RCC 7860 (cell line): ENCODE data around the gene CMC1.
"Not testable (repeated sequence)": the region's sequence is repeated elsewhere in the genome, so short reads cannot be mapped to it uniquely, and the experiment has no call there.

Source experiments
- DNase-seq: peaks from one replicate; pipeline ENCODE4 v3.0.0-alpha.2; 2015; ENCODE audit warnings: low spot score
- FAIRE-seq: peaks from 2 replicates; lab custom pipeline; 2012; peaks lifted over from hg19 to GRCh38; lab: Jason Lieb, UNC

Gene CMC1

DNA sequence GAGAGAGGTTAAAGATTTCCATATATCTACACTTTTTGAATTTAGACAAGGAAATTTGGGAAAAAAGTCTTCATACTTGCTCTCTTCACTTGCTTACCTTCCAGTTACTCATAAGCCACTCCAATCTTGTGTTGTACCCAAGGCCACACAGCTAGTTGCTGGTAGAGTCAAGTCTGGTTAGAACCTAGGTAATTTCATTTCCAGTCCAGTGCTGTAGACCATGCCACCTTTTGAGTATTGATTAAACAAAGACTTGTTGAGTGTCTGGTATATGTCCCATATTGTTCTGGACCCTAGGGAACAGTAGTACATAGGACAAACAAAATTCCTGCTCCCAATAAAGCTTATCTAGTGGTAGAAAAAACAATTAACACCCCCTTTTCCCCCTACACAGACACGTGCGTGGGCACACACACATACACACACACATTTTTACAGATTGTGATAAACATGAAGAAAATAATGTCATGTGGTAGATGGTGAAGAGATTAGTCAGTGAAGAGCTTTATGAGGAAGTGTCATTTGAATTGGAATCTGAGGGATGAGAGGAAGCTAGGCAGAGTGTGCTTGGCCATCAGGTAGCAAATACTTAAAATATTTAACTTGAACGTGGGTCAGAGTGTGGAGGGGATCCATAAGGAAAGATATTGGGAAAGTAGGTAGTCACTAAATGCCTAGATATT, 2.1 kb downstream of the CMC1 start:
- no peak for DNase-seq
- no peak for FAIRE-seq

DNA sequence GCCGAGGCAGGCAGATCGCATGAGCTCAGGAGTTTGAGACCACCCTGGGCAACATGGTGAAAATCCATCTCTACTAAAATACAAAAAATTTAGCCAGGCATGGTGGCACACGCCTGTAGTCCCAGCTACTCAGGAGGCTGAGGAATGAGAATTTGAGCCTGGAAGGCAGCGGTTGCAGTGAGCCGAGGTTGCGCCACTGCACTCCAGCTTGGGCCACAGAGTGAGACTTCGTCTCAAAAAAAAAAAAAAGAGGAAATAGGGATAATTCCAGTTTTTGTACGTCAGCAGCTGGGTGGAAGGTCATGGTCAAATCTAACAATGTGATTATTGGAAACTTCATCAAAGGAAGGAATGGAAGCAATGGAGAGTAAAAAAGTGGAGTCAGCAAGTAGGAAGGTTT, 3.1 kb downstream of the CMC1 start:
- DNase-seq, result no peak
- no peak for FAIRE-seq

DNA sequence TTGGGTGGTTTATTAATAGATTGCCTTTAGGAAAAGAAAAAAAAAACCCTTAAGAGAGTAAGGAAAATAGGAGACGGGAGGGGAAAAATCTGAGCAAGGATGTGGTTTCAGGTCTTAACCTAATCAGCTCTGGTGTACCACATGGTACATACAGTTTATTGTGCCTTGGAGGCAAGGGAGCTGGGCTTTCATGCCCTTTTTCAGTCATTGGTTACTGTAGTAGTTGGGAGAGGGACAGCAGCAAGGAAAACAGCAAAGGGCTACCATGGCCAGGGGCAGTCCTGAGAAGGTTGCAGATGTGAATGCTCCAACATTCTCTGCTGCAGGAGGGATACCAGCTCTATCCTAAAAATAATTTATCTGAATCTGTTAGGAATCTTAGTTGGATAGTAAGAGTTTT, 5.9 kb downstream of the CMC1 start:
- DNase-seq, result no peak
- FAIRE-seq, result no peak

DNA sequence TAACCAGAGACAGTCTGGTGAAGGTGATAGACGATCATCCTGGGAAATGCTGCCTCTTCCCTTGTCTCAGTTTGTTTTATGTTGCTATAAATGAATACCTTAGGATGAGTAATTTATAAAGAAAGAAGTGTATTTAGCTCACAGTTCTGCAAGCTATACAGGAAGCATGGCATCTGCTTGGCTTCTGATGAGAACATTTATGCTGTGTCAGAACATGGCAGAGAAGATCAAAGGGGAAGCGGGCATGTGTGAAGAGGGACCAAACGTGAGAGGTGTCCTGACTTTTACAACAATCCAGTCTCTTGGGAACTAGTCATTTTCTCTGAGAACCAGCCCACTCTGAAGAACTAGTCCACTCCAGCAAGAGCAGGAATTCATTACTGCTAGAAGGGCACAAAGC, 9.6 kb downstream of the CMC1 start:
- no peak for DNase-seq
- no peak for FAIRE-seq

DNA sequence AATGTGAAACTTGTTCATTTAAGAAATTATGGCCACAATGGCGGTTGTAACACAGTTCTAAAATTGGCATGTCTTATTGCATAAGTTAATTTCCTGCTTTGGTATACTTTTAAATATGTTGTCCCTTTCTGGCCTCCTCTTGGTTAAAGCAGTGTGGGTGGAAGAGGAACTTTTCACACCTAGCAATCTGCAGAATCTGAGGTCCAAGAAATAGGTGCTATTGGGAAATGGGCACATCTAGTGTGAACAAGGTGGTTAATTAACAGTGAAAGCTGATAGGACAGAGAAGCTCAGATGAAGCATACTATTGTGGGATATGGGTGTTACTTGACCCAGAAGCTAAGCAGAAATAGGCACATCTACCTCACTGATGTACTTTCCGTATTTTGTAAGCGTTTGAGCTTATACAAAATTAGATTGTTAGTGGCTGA, 10.6 kb downstream of the CMC1 start:
- DNase-seq, result no peak
- FAIRE-seq, result no peak

DNA sequence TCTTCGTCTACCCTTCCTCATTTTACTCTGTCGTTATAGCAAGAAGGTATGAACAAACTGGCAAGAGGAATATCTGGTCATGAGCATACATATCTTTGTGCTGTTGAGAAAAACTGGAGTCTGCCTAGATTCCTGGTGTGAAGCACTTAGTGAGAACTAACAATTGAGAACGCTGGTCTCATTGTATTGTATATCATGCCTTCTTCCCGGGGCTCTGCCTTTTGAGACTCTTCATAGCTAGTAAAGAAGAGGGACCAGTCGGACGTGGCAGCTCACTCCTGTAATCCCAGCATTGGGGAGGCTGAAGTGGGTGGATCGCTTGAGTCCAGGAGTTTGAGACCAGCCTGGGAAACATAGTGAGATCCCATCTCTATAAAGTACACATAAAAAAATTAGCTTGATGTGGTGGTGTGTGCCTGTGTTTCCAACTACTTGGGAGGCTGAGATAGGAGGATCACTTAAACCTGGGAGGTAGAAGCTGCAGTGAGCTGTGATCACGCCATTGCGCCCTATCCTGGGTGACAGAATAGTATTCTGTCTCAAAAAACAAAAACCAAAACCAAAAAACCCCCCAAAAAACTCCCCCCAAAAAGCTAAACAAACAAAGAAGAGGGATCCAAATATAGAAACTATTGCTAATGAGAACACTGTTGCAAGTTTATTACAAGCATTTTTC, 11.8 kb downstream of the CMC1 start:
- DNase-seq, result no peak
- no peak for FAIRE-seq

DNA sequence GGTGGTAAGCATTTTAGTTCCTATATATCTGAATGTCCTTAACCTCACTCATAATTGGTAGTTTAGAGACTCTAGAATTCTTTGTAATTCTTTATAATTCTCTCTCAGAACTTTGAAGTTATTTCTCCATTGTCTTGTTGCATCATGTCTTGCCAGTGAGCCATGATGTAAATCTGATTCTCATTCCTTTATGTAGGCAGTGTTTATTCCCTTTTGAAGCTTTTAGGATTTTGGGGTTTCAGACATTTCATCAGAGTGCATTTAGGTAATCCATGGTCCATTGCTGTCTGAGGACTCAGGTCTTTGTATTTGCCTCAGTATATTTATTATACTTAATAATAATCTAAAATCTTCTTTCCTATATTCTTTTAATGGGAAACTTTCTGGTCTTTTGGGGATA, 20.6 kb downstream of the CMC1 start:
- FAIRE-seq (no peak), DNase-seq (no peak)

DNA sequence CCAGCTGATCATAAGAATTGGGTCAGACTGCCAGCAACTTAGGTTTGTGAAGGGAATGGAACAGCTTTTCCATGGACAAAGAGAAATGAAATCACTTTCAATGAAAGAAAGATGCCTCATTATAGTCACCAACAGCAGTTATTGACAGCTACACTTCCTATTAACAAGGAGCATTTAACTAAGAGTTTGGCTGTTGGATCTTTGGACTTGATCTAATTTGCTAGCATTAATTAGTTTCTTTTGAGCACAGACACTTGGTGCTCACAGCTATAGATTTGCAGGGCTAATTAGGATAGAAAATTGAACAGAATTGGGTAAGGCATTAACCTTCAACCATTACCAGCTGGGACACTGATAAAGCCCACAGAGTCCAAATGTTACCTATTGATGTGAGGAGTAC, 24.2 kb downstream of the CMC1 start:
- DNase-seq, result no peak
- no peak for FAIRE-seq

DNA sequence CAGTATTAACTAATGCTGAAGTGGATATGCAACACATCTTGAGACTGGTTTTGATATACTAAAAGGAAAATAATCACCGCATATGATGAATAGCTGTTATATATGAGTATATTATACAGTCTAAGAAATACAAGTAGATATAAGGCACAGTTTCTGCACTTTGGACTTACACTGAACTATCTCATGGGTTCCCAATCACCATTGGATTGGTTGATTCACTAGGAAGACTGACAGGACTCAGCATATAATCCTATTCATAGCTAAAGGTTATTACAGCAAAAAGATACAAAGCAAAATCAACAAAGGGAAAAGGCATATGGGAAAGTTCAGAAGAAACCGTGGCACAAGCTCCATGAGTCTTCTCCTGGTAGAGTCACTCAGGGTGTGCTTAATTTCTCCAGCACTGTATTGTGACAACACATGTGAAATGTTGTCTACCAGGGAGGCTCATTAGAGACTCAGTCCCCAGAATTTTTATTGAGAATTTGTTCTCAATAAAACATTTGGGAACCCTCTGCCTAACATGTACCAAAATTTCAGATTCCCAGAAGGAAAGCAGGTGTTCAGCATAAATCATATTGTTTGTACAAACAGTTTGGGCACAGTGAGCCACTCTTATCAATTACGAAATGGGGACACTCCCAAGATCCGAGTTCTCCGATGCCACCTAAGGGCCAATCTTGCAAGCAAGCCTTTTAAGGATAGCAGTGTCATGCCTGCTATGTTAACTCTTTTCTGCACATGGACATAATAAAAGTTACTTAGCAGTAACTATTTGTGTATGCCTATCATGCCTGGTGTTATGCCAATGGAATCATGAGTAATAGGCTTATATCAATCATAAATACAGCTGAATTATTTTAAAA, 26.8 kb downstream of the CMC1 start:
- DNase-seq, result no peak
- FAIRE-seq, result no peak

DNA sequence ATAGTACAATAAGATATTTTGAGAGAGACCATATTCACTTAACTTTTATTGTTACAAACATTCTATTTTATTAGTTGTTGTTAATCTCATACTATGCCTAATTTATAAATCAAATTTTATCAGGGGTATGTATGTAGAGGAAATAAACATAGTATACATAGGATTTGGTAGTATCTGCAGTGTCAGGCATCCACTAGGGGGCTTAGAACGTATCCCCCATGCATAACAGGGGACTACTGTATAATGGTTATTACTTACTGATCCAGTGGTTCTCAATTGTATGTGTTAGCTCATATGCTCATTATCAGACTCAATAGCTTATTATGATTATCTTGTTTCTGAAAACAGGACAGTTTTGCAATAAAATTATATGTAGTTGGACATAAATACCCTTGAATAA, 27.6 kb downstream of the CMC1 start:
- no peak for FAIRE-seq
- no peak for DNase-seq

DNA sequence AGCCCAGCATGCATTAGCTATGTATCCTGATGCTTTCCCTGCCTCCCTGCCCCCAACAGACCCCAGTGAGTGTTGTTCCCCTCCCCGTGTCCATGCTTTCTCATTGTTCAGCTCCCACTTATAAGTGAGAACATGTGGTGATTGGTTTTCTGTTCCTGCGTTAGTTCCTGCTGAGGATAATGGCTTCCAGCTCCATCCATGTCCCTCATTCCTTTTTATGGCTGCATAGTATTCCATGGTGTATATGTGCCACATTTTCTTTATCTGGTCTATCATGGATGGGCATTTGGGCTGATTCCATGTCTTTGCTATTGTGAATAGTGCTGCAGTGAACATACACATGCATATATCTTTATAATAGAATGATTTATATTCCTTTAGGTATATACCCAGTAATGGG, 28.5 kb downstream of the CMC1 start:
- not testable (repeated sequence) for DNase-seq, FAIRE-seq

DNA sequence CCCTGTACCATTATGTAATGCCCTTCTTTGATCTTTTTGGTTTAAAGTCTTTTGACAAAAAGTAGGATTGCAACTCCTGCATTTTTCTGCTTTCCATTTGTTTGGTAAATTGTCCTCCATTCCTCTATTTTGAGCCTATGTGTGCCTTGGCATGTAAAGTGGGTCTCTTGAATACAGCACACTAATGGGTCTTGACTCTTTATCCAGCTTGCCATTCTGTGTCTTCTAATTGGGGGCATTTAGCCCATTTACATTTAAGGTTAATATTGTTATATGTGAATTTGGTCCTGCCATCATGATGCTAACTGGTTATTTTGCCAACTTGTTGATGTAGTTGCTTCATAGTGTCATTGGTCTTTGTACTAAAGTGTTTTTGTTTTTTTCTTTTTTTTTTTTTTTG, 32.4 kb downstream of the CMC1 start:
- FAIRE-seq (no peak), DNase-seq (no peak)

DNA sequence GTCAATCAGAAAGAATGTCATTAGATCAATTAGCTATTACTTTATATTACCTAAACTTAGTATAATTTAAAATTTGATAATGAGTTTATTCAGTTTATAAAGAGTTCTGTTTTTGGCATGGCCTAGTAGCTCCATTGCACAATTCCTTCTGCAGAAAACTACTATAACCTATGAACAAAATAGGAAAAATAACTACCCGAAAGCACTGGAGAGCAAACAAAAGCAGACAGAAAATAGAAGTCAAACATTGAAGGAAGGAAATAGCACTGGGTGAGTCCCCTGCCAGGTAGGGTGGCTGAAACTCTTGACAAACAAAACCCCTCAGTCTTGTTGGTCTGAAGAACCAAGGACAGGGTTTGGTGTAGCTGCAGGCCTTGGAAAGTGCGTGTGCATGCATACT, 37.5 kb downstream of the CMC1 start:
- DNase-seq (no peak), FAIRE-seq (no peak)

DNA sequence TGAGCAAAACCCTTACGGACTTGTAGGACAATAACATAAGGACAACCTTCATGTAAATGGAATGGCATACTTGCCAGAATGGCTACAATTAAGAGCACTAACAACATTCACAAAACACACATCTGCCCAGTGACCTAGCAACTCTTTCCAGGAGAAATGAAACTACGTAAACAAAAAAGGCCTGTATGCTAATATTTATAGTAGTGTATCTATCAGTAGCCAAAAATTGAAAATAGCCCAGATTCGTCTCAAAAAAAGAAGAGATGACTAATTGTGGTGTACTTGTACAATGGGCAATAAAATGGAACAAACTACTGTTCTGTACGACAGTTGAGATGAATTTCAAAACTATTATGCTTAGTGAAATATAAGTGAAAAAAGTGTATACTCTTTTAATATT, 38.4 kb downstream of the CMC1 start:
- DNase-seq, result no peak
- FAIRE-seq, result no peak

DNA sequence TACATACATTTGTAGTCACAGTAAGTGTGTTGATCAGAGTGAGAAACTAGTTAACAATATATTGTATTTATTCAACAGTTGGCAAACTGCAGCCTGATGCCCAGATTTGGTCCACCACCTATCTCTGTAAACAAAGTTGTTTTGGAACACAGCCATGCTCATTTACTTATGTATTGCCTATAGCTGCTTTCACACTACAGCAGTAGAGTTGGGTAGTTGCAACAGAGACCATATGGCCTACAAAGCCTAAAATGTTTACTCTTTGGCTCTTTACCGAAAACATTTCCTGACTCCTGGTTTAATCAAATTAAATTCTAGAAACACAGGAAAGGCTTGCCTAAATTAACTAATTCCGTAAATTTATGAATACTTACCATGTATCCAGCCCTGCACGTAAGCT, 39.4 kb downstream of the CMC1 start:
- FAIRE-seq, result no peak

DNA sequence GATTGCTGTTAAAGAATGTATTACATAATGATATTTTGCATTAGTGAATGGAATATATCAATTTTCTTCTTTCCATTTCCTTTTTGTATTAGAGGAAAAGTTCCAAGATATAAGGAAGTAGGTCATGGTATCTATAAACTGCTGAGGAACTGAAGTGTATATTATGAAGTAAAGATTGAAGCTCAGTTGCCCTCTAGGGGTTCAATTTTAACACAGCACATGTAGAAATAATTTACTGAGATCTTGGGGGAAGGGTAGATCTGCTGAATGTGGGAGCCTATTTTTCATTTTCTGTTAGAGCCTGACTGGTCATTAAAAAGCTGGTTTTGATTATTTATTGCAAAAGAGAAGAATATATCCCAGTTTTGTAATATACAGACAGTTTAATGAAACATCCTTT, 45.2 kb downstream of the CMC1 start:
- peak; percentile 16 for DNase-seq
- peak; percentile 59 for FAIRE-seq

More for the DNA sequence above, 39.4 kb downstream of the CMC1 start:
- no peak for DNase-seq

DNA sequence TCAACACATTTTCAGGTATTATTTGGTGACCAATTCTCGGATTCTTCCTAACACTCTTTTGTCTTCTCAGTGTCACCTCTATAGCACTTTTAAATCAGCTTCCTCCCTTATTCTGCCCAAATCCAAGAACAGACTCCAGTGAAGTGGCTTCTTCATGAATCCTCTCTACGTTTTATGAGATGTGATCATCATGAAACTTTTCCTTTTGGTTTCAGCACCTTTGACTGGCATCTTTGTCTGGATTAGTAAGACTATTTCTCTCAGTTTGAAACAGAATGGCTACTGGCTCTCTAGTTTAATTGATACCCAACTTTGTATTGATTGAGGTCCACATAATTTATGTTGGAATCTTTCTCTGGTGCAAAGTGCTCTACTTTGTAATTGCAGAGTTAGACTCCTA, 45.6 kb downstream of the CMC1 start:
- DNase-seq (no peak), FAIRE-seq (no peak)

DNA sequence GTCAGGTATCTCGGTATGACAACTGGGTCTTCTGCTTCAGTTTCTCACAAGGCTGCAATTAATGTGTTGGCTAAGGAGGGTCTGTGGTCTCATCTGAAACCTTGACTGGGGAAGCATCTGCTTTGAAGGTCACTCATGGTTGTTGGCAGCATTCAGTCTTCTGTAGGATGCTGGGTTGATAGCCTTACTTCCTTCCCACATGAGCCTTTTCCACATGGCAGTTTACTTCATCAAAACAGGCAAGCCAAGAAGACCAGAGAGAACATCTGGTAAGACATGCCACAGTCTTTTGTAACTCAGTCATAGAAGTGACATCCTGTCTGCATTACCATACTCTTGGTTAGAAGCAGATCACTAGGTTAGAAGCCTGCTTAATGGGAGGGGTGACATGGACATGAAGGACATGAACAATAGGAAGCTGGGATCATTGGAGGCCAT, 49.5 kb downstream of the CMC1 start:
- FAIRE-seq (no peak), DNase-seq (no peak)

DNA sequence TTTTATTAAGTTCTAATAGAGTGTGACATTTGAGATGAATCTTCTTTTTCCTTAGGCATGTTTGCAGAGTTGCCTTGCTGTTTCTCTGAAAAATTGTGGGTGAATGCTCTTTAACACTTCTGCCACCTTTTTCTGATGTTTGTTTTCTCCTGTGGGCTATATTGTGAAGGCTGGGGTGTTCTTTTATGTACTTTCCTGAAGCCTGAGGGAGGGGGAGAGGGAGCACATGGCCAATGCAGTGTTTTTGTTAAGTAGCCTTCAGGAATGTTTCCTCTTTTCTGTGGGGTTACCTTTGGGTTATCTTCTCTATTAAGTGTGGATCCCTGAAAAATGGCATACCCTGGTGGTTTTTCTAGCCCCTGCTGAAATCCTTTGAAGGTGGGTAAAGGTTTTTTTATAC, 50.2 kb downstream of the CMC1 start:
- no peak for DNase-seq
- FAIRE-seq, result no peak

DNA sequence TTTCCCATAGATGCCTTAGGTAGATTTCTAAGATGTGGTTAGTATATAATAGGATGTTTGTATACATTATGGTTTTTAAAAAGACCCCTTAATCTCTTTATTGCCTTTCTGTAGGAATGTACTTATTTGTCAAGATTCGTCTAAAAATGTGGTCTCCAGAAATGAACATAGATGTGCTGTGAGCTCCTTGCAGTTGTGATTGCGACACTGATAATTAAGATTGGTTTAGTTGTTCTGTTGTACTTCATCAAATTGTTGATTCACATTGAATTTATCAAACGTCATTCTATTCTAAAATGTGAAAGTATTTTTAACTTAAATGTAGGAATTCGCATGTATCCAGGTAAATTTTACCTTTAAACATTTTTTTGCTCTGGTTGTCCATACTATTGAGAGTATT, 51.2 kb downstream of the CMC1 start:
- no peak for DNase-seq
- no peak for FAIRE-seq

DNA sequence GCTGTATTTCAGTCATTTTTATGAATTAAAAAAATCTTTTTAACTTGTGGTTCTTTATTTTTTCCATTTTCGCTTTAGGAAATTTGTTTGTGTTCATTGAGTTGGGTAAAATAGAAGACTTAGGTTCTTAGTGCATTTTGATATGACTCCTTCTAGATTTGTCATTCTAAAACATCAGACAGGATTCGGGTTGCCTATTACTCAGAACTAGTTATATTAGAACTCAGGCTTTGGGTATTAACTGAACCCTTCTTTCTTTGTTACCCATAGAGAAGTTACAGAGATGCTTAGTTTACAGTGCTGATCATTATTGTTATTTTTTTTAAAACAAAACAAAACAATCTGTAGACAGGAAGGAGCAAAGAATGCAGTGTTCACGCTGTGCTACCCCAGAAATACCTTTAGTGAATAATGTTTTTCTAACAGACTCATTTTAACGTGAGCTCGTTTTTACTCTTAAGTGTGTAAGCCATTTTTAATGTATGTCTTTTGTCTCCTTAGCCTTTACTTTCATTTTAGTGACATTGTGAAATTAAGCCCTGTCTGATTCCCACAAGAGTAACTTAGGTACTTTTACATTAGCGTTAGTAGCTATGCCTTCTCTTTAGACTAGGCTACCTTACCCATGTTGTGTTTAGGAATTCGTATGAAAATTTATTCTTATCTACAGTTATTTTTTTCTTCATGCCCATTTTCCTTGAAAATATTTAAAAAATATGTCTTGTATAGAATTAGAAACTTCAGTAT, 53.4 kb downstream of the CMC1 start:
- FAIRE-seq (no peak), DNase-seq (no peak)
